ENCODE data around the gene TP63. TPM values are rescaled to one million over a fixed set of nuclear protein-coding genes. Genes with fewer than 3 reads are reported as not detected.
"Not testable (repeated sequence)": the region's sequence is repeated elsewhere in the genome, so short reads cannot be mapped to it uniquely, and the experiment has no call there.

TP63 gene
- total RNA-seq (2014; rRNA removed; shearing (Covaris generic); ENCODE audit: low replicate concordance) = 1.1 and 6.5 TPM in 2 replicates

DNA sequence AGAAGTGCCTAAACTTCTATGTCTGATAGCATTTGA is at the start of gene TP63:
TSS of gene TP63 (plus strand) at position 17 of the 36 bp plus-strand sequence. CDS start 127 bp downstream, outside the sequence.
- Histone ChIP-seq H3K9me3 (no peaks in the 10 kb centered on the region), H3K36me3 (no peaks in the 10 kb centered on the region), H3K27me3 (no peaks in the 10 kb centered on the region), H3K4me3 (peak within 1 kb of the TSS; percentile 34)
- DNase-seq = no peak

DNA sequence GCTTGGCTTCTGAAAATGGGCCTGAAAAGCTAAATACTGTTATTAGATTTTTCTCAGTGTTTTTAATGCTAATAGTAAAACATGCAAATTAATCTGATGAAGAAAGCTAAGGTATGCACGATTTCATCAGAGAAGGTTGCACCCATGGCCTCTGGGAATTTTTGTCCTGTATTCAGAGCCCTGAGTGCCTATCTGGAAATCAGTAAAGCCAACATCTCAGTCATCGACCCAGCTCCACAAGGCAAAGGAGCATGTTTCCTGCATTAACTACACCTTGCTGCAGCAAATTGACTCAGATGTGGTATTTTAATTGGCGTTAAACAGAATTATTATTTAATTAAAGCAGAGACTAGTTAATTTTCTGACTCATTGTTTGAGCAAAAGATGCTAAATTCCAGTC is 49.0 kb upstream of the TP63 start:
- DNase-seq = no peak
- H3K9me3 ChIP-seq = no peaks in the 10 kb centered on the region; the same call in 1 of the 2 replicates
- no peaks in the 10 kb centered on the region for H3K36me3 ChIP-seq
- H3K27me3 ChIP-seq = no peaks in the 10 kb centered on the region
- H3K4me3 ChIP-seq = no peak overlapping the region

DNA sequence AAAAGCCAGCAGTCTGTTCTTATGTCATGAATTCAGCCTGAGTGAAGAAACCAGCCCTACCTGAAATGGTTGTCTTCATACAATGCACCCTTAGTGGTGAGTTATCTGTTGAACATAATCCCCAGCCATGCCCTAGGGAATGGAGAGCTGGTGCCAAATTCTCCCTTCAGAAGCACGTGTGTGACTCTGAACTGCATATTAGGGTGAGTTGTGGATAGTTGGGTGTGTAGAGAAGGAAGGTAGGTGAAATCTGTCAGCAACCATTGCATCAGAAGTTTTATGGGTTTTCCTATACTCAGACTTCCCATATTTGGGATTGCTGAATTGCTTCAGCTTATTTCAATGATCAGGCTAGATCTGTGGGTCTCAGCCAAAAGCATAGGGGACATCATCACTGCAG is 46.5 kb upstream of the TP63 start:
- Histone ChIP-seq H3K27me3 (no peaks in the 10 kb centered on the region), H3K4me3 (no peak overlapping the region), H3K36me3 (no peaks in the 10 kb centered on the region), H3K9me3 (no peaks in the 10 kb centered on the region; the same call in 1 of the 2 replicates)
- no peak for DNase-seq

DNA sequence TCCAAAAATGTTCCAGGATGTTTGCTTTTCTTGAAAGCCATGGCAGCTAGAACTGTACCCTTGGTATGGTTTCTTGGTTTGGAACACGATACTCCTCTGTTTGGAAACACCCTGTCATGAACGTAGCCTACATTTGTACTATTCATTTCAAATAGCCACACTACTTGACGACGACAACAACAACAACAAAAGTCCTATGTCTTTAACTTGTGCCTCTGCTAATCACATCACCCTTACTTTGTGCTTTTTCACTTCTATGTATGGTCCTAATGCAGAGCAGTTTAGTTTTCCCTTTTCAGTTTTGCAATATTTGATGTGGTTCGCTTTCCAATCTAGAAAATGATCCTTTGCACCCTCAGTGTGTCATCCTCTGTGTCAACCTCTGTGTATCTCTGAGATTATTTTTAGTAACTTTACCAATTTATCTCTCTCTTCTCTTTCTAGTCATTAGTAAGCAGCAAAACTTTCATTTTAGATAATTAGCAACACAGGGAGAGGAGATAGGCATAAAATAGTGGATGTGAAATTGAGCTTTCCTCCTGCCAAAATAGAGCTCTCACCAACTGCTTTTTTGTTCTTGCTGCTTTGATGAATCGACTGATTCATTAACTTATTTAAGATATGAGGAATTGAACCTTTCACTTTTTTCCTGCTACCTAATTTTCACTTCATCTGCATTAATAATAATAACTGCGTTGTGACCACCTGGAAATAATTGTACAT is 44.1 kb upstream of the TP63 start:
- peaks cover 13% of the 10 kb centered on the region for H3K9me3 ChIP-seq
- H3K36me3 ChIP-seq = no peaks in the 10 kb centered on the region
- H3K27me3 ChIP-seq = no peaks in the 10 kb centered on the region
- DNase-seq = no peak
- H3K4me3 ChIP-seq = no peak overlapping the region

DNA sequence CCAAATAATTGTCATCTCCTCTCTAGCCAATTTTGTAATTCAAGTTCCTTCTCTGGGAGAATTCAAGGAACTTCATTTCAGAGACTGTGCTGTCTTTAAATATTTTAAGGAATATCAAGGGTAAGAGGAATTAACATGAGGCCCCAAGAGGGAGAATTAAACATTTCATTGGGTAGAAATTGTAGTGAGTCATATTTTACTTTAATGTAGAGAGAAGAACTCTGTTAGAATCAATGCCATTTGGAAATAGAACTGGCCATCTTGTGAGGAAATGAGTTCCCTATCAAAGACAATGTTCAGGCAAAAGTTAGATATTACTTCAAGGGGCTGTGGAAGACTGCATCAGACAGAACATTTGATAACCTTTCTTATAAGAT is 43.5 kb upstream of the TP63 start:
- no peak for DNase-seq
- Histone ChIP-seq H3K9me3 (peaks cover 15% of the 10 kb centered on the region), H3K27me3 (no peaks in the 10 kb centered on the region), H3K4me3 (no peak overlapping the region), H3K36me3 (no peaks in the 10 kb centered on the region)

DNA sequence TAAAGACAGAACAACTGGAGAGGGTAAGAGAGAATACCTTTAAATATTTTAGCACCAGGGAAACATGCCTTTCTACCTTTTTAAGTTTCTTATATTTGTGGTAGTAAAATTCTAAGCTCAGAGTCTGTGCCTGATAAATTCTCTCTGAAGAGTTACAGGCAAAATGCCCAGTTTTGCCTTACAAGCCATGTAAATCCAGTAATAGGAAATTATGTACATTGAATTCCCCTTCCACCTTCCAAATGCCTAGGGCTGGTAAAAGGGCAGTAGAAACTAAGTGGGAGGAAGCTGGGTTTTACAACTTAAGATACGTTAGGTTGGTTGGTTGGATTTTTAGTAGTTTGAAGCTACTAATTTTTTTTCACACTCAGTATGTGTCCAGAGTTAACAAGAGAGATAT is 43.1 kb upstream of the TP63 start:
- Histone ChIP-seq H3K4me3 (0 out of 2 replicates have a peak overlapping the region, but pooled peaks have one; percentile 1), H3K9me3 (peaks cover 15% of the 10 kb centered on the region), H3K36me3 (no peaks in the 10 kb centered on the region), H3K27me3 (no peaks in the 10 kb centered on the region)
- no peak for DNase-seq

DNA sequence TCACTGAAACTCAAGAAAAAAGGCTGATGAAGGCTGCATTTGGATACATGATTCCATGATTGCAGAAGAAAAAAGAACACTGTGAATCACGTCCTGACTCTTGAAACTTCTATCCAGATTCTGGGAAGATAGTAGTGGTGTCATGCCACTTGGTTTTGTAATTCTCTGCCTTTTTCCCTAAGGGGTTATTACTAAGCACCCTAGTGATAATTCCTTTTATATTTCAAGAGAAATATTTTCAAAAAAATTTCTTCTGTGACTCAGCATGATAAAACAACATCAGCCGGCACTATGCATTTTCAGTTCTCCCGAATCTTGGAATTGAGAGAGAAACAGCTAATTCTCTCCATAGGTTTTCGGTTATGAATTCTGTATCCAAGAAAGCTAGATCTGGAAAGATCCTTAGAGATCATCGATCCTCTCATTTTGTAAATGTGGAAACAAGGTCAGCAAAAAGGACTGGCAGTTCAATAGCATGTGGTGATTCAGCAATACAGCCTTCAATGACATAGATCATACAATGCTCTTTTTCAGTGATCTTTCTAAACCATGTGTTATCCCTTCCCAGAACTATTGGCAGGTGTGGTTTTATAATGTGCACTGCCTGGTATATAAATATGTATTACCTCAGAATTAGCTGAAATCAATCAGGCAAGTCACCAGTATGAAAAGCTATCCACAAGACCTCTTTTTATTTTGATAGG is 42.6 kb upstream of the TP63 start:
- H3K4me3 ChIP-seq = peak overlapping the region; percentile 19
- DNase-seq = no peak
- H3K9me3 ChIP-seq = peaks cover 19% of the 10 kb centered on the region
- no peaks in the 10 kb centered on the region for H3K27me3 ChIP-seq
- no peaks in the 10 kb centered on the region for H3K36me3 ChIP-seq

DNA sequence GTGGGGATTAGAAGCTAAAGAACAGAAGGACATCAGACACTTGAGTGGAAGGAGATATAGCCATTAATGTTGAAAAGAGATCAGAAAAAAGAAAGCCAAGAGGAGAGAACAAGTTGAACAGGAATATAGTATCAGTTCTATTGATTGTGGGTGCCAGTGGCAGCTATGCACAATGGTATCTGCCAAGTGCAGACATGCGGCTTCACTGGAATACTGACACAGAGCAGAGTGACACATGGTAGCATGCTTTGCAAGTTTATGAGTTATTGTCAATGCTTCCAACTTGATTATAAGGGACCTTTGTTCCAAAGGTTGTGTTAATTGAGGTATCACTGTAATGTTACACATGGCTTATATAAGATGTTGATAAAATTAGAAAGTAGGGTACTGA is 42.0 kb upstream of the TP63 start:
- no peaks in the 10 kb centered on the region for H3K36me3 ChIP-seq
- no peaks in the 10 kb centered on the region for H3K27me3 ChIP-seq
- no peak overlapping the region for H3K4me3 ChIP-seq
- peak; percentile 11 for DNase-seq
- H3K9me3 ChIP-seq = peaks cover 19% of the 10 kb centered on the region

DNA sequence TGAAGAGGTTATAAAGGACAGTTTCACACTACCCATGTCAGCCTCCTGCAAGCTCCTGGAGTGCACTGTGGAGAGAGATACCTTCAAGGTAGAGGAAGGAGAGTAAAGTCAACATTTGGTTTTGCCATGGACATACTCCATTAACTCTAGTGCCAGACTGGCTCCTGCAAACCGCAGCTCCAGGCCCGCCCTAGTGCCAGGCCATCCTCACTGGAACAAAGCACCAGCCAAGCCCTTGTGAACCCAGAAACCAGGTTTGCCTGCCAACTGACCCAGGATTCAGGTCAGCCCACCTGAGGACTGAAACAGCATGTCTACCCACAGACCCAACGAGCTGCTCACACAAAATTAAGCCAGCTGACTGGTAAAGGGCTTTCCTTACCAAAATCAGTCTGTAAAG is 41.0 kb upstream of the TP63 start:
- Histone ChIP-seq H3K9me3 (peaks cover 19% of the 10 kb centered on the region), H3K4me3 (no peak overlapping the region), H3K27me3 (no peaks in the 10 kb centered on the region), H3K36me3 (no peaks in the 10 kb centered on the region)
- DNase-seq = no peak

DNA sequence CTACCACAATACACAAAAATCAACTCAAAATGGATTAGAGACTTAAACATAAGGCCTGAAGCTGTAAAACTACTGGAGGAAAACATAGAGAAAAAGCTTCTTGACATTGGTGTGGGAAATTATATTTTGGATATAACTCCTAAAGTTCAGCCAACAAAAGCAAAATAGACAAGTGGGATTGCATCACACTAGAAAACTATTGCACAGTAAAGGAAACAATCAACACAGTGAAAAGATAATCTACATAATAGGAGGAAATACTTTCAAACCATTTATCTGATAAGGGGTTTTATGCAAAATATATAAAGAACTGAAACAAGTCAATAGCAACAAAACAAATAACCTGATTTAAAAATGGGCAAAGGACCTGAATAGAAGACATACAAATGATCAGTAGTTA is 37.6 kb upstream of the TP63 start:
- Histone ChIP-seq H3K4me3 (no peak overlapping the region), H3K27me3 (no peaks in the 10 kb centered on the region), H3K36me3 (no peaks in the 10 kb centered on the region), H3K9me3 (peaks cover 19% of the 10 kb centered on the region)
- DNase-seq = no peak

DNA sequence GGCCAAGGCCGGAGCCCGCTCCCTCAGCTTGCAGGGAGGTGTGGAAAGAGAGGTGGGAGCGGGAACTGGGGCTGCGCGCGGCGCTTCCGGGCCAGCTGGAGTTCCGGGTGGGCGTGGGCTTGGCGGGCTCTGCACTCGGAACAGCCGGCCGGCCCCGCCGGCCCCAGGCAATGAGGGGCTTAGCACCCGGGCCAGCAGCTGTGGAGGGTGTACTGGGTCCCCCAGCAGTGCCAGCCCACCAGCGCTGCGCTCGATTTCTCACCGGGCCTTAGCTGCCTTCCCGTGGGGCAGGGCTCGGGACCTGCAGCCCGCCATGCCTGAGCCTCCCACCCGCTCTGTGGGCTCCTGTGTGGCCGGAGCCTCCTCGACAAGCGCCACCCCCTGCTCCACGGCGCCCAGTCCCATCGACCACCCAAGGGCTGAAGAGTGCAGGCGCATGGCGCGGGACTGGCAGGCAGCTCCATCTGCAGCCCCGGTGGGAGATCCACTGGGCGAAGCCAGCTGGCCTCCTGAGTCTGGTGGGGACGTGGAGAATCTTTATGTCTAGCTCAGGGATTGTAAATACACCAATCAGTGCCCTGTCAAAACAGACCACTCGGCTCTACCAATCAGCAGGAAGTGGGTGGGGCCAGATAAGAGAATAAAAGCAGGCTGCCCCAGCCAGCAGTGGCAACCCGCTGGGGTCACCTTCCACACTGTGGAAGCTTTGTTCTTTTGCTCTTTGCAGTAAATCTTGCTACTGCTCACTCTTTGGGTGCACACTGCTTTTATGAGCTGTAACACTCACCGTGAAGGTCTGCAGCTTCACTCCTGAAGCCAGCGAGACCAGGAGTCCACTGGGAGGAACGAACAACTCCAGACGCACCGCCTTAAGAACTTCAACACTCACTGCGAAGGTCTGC is 34.9 kb upstream of the TP63 start:
- not testable (repeated sequence) for H3K36me3 ChIP-seq, H3K4me3 ChIP-seq, DNase-seq, H3K27me3 ChIP-seq
- peaks cover 12% of the 10 kb centered on the region for H3K9me3 ChIP-seq

DNA sequence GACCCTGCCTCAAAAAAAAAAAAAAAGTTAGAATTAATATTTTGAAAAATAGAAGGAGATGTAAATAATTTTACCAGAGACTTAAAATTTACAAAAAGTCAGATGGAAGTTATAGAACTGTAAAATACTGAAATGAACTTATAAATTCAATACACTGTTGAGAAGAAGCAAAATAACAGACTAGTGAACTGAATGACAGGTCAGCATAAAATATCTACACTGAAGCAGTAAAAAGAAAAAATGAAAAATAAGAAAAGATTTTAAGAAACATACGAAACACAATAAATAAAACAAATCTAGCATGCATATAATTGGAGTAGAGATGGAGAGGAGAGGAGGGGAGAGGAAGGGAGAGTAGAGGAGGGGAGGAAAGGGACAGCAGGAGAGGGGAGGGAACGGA is 33.3 kb upstream of the TP63 start:
- no peak for DNase-seq
- H3K9me3 ChIP-seq = peaks cover 5% of the 10 kb centered on the region; the same call in 1 of the 2 replicates
- no peaks in the 10 kb centered on the region for H3K36me3 ChIP-seq
- H3K27me3 ChIP-seq = no peaks in the 10 kb centered on the region
- H3K4me3 ChIP-seq = no peak overlapping the region

DNA sequence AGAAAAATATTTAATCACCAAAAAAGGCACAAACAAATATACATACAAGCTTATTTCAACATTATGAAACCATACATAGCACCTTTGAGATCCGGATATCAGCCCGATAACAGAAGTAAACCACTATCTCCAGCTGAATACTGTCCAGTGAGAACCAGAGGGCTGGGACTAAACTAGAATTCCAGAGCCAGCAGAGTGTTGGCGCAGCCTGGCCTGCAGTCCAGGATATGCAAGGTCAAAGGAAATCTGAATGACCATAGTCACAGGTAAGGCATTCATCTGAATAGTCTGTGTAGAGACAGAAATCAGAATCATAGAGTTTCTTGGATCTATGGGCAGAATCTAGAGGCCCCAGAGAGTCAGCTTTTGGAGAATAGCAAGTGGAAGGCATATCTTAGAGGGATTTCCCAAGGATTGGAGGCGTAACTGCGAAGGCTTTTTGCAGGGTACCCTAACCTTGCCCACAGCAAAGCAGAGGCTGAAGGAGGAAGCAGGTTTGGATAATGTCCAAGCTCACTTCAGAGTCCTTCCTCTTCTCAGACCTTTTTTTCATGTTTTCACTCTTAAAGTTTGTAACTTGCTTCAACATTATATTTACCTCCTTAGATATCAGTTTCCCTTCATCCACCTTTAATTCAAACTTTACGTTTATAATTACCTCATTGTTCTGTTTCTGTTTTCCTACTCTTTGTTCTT is 32.5 kb upstream of the TP63 start:
- no peak overlapping the region for H3K4me3 ChIP-seq
- no peaks in the 10 kb centered on the region for H3K36me3 ChIP-seq
- no peak for DNase-seq
- no peaks in the 10 kb centered on the region for H3K9me3 ChIP-seq
- no peaks in the 10 kb centered on the region for H3K27me3 ChIP-seq

DNA sequence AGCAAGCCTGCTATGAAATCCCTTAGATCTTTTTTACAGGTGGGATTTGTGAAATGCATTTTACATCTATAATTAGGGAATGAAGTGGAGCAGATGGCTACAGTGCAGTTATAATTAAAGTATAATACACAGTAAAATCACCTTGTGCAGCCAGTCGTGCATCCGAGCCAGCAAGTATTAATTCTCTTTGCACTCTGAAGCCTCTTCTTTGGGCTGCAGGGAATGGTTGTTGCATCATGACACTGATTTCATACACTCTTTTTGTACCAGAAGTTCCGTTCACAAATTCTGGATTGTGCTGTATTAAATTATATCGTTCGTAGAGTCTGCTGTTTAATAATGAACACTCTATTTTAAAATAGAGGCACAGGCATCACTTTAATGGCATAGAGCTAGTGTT is 28.7 kb upstream of the TP63 start:
- Histone ChIP-seq H3K36me3 (no peaks in the 10 kb centered on the region), H3K27me3 (no peaks in the 10 kb centered on the region)

DNA sequence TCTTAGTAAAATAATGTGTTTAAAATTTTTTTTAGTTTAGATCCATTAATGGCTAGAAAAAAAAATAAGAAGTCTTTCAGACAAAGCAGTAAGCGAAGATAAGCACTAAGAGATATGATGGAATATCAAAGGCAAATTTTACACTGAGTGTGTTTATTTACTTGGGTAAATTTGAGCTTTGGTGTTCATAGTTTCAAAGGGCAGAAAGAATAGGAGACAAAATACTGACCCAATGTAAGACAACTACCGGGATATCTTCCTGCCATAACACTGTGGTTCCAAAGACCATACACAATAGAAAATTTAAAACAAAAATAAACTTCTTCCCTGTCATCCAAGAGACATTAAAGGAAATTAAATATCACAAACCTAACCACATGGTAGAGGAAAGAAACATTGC is 25.5 kb upstream of the TP63 start:
- H3K36me3 ChIP-seq = no peaks in the 10 kb centered on the region
- no peak overlapping the region for H3K4me3 ChIP-seq
- no peaks in the 10 kb centered on the region for H3K27me3 ChIP-seq
- 0 out of 2 replicates have a peak, but pooled peaks cover 3% of the 10 kb centered on the region for H3K9me3 ChIP-seq
- no peak for DNase-seq

More for the DNA sequence above, 28.7 kb upstream of the TP63 start:
- H3K9me3 ChIP-seq = no peaks in the 10 kb centered on the region
- no peak for DNase-seq
- H3K4me3 ChIP-seq = no peak overlapping the region

DNA sequence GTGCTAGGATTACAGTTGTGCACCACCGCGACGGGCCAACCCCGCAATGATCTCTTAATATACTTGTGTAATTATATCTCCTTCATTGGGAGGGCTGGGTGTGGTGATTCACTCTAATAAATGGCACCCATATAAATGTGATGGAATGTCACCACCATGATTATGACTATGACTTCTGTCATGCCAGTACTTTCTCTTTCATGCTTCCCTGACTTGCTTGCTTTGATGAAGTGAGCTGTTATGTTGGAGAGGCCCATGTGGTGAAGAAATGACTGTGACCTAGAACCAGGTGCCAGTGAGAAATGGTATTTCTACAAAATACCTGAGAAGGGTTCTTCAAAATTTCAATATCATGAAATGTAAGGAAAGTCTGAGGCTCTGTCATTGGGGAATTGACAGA is 24.4 kb upstream of the TP63 start:
- Histone ChIP-seq H3K9me3 (0 out of 2 replicates have a peak, but pooled peaks cover 3% of the 10 kb centered on the region), H3K27me3 (no peaks in the 10 kb centered on the region), H3K4me3 (no peak overlapping the region), H3K36me3 (no peaks in the 10 kb centered on the region)
- DNase-seq = no peak

DNA sequence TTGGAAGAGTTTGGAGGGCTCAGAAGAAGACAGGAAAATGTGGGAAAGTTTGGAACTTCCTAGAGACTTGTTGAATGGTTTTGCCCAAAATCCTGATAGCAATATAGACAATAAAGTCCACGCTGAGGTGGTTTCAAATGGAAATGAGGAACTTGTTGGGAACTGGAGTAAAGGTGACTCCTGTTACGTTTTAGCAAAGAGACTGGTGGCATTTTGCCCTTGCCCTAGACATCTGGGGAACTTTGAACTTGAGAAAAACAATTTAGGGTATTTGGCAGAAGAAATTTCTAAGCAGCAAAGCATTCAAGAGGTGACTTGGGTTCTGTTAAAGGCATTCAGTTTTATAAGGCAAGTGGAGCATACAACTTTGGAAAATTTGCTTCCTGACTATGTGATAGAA is 18.5 kb upstream of the TP63 start:
- H3K27me3 ChIP-seq, H3K4me3 ChIP-seq, H3K9me3 ChIP-seq, DNase-seq, H3K36me3 ChIP-seq: not testable (repeated sequence)

Data from MG63 (cell line).